Astrocyte of the spinal cord (primary cell): ENCODE measurements around the gene CCDC88A.

ENCODE experiments used
- DNase-seq: peaks from one replicate; pipeline ENCODE4 v3.0.0; 2011; ENCODE audit warnings: low read depth, low spot score
- H3K4me3 ChIP-seq: 2 replicates; pipeline ENCODE4 v1.5.1; 2011; ENCODE audit warnings: low read depth, mild to moderate bottlenecking, low read length, moderate library complexity
- CTCF ChIP-seq: IDR thresholded peaks from 2 replicates; pipeline ENCODE4 v1.5.1; 2012; ENCODE audit warnings: low read depth, mild to moderate bottlenecking, low read length, inconsistent platforms
- in situ Hi-C: cut with HindIII; loops from 2 replicates; pipeline ENCODE4 v1.10.0; 2017; ENCODE audit warnings: low sequenced_read_pairs

Gene CCDC88A

GRCh38 chr2:55418072-55418471, 1.6 kb downstream of the CCDC88A start:
- DNase-seq: peak; percentile 29
- in situ Hi-C loops: no loop called here
- TF ChIP-seq CTCF: no peak
- peak overlapping the region; percentile 98 for H3K4me3 ChIP-seq

DNA sequence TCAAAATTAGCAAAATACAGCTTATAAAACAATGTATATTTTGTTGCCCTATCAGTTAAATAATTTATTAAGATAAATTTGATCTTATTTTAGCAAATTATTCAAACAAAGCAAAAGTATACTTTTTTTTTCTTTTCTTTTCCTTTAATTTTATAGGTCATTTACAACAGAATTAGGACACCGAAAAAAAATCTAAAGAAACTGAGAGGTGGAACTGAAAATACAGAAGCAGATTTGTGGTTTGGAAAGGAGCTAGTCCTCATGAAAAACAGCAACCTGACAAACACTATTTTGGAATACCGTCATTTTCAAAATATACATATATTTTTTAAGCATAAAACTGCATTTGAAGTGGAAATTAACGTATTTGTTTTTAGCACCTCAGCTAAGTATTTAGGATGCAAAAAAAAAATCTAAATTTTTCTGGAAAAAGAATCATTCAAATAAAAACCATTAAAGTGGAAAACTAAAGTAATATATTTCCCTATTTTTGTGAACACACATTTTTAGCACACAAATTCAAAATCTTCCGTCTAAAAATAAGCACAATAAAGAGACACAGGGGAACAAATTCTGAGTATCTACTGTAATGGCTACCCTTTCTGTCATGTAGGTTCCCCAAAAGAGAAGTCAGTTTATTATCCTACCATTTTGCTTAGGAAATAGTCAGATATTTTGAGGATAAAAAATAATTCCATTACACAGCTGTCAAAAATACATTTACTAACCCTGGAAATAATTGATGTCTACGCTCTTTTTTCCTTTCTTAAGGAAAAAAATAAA, 2.7 kb downstream of the CCDC88A start:
- H3K4me3 ChIP-seq: peak overlapping the region; percentile 98
- DNase-seq: no peak
- in situ Hi-C loops: no loop called here
- no peak for TF ChIP-seq CTCF

DNA sequence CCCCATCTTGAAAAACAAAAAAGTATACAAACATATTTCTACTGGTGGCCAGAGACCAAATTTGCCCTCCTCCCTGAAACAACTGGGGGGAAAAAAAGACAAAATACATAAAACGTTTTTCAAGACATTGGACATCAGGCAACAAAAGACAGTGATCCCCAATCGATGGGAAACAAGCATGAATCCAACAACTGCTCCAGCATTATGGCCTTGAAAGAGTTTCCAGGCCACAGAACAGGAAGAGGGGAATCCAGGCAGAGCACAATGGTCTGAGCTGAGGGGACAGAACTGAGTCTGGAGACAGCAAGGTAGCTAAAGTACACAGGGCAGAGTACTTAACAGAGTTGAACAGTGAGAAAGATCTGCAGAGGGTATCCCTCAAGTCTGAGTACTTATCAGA, 4.4 kb downstream of the CCDC88A start:
- in situ Hi-C loops: no loop called here
- TF ChIP-seq CTCF: no peak
- DNase-seq: no peak
- H3K4me3 ChIP-seq: no peak overlapping the region

- H3K4me3 ChIP-seq: peak overlapping the region; percentile 18
- TF ChIP-seq CTCF: no peak
- DNase-seq: peak; percentile 47
- in situ Hi-C loops: no loop called here
These were observed 10.5 kb downstream of the CCDC88A start for GRCh38 chr2:55408918-55409868.

DNA sequence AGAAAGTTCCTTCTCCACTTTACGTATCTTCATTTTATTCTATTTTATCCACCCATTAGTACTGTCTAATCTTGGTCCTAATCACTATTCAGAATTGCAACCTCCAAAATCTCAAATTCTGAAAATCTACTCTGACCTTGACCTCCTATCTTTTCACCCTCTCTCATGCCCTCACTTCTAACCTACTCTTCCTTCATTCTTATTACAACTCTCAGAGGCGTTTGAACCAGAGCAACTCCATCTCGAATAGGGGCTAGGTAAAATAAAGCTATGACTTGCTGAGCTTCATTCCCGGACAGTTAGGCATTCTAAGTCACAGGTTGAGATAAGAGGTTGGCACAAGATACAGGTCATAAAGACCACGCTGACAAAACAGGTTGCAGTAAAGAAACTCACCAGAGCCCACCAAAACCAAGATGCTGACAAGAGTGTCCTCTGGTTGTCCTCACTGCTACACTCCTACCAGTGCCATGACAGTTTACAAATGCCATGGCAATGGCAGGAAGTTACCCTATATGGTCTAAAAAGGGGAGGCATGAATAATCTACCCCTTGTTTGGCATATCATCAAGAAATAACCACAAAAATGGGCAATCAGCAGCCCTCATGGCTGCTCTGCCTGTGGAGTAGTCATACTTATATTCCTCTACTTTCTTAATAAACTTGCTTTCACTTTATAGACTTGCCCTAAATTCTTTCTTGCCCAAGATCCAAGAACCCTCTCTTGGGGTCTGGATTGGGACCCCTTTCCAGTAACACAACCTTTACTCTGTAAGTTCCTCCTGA, 11.4 kb downstream of the CCDC88A start:
- H3K4me3 ChIP-seq: peak overlapping the region; percentile 18
- peak; percentile 70 for DNase-seq
- in situ Hi-C loops: no loop called here
- TF ChIP-seq CTCF: no peak

DNA sequence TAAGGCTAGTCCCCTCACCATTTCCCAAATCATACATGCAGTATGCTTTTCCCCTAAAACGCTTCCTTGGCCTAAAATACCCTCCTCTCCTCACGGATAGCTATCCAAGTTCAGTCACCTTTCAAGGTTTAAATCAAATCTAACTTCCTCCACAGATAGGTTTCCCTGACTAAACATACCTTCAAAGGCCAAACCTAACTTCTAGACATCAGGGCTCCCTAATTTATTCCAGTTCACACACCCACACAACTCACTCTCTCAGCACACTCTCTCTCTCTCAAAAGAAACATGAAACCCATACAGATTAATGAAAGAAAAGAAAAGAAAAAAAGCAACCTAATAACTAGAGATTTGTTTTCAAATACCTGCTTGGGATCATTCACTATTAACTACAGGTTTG, 14.5 kb downstream of the CCDC88A start:
- no peak overlapping the region for H3K4me3 ChIP-seq
- no peak for TF ChIP-seq CTCF
- no peak for DNase-seq
- in situ Hi-C loops: no loop called here
